Loucy (cell line): ENCODE data around the gene PHF19.

ENCODE experiments used
- CTCF ChIP-seq: fragments of 200-600 bp; sonication (generic); conservative IDR thresholded peaks from 2 replicates; pipeline ENCODE4 v1.5.1; 2014; ENCODE audit warnings: mild to moderate bottlenecking, antibody characterized with exemption, low read length
- EZH2phosphoT487 ChIP-seq: fragments of 200-600 bp; IDR thresholded peaks from 2 replicates; pipeline ENCODE4 v1.6.1; 2018; ENCODE audit warnings: antibody characterized with exemption, mild to moderate bottlenecking, moderate library complexity, borderline replicate concordance

- no peak for TF ChIP-seq CTCF
- TF ChIP-seq EZH2phosphoT487, result no peak
Observed at GRCh38 chr9:120842685-120843485, 34.1 kb downstream of the PHF19 start, which contains the start of gene PSMD5.
